SU-DHL-6 (cell line): ENCODE data around the gene AP1G2.

ENCODE experiments used
- H2AFZ ChIP-seq: fragments of 200-600 bp; sonication (generic); 2 replicates; pipeline ENCODE4 v1.6.1; 2014; ENCODE audit warnings: low read depth, mild to moderate bottlenecking, moderate library complexity, mixed read lengths, antibody characterized with exemption, low read length; ENCODE audit not compliant: severe bottlenecking
- H3F3A ChIP-seq: fragments of 200-600 bp; shearing (Covaris generic); 2 replicates; pipeline ENCODE4 v1.6.0; 2016; ENCODE audit warnings: antibody characterized with exemption, mild to moderate bottlenecking; ENCODE audit not compliant: insufficient read depth
- H3K27ac ChIP-seq: fragments of 200-600 bp; sonication (generic); 2 replicates; pipeline ENCODE4 v1.5.1; 2016; ENCODE audit warnings: low read depth, mild to moderate bottlenecking, low read length, moderate library complexity, mixed read lengths
- H3K27me3 ChIP-seq: fragments of 200-600 bp; sonication (generic), shearing (Covaris generic); 2 replicates; pipeline ENCODE4 v1.6.0; 2014; ENCODE audit warnings: mild to moderate bottlenecking, low read length
- H3K36me3 ChIP-seq: fragments of 200-600 bp; sonication (generic); 2 replicates; pipeline ENCODE4 v1.6.1; 2014; ENCODE audit warnings: mild to moderate bottlenecking, low read length, mixed read lengths
- H3K4me2 ChIP-seq: fragments of 300-600, 200-600 bp; shearing (Covaris generic), sonication (generic); 2 replicates; pipeline ENCODE4 v1.6.0; 2014; ENCODE audit warnings: low read length, low read depth, mild to moderate bottlenecking; ENCODE audit not compliant: poor library complexity, severe bottlenecking
- H3K4me3 ChIP-seq: fragments of 200-600 bp; sonication (generic); 2 replicates; pipeline ENCODE4 v1.5.1; 2014; ENCODE audit warnings: antibody characterized with exemption, low read length, mild to moderate bottlenecking, mixed read lengths; ENCODE audit not compliant: insufficient read depth, poor library complexity, severe bottlenecking
- H3K79me2 ChIP-seq: fragments of 200-600 bp; sonication (generic); 2 replicates; pipeline ENCODE4 v1.6.1; 2014; ENCODE audit warnings: mild to moderate bottlenecking, low read length, moderate library complexity; ENCODE audit not compliant: insufficient read depth
- H3K9ac ChIP-seq: fragments of 200-600 bp; sonication (generic); 2 replicates; pipeline ENCODE4 v1.7.0; 2014; ENCODE audit warnings: mild to moderate bottlenecking, low read length
- H3K9me2 ChIP-seq: fragments of 200-600 bp; sonication (generic); replicated peaks from 2 replicates; pipeline ENCODE4 v1.6.1; 2014; ENCODE audit warnings: low read length; ENCODE audit not compliant: insufficient read depth
- H3K9me3 ChIP-seq: fragments of 200-600 bp; sonication (generic); 2 replicates; pipeline ENCODE4 v1.6.1; 2014; ENCODE audit warnings: low read length, mixed read lengths; ENCODE audit not compliant: insufficient read depth
- H4K20me1 ChIP-seq: fragments of 200-600 bp; sonication (generic); 2 replicates; pipeline ENCODE4 v1.6.1; 2014; ENCODE audit warnings: low read depth, mild to moderate bottlenecking, antibody characterized with exemption, low read length, moderate library complexity, mixed read lengths
- EZH2phosphoT487 ChIP-seq: fragments of 200-600 bp; sonication (generic), shearing (Covaris generic); conservative IDR thresholded peaks from 2 replicates; pipeline ENCODE4 v1.6.1; 2018; ENCODE audit warnings: mild to moderate bottlenecking, antibody characterized with exemption, low read length, moderate library complexity, mixed read lengths
- TF ChIP-seq, protein P1 (sequence below): fragments of 200-600 bp; sonication (generic); IDR thresholded peaks from one replicate; pipeline ENCODE4 v1.5.1; 2017; ENCODE audit warnings: antibody characterized with exemption, mild to moderate bottlenecking, low read length, moderate library complexity; ENCODE audit not compliant: insufficient read depth, poor library complexity, severe bottlenecking

AP1G2 gene

DNA sequence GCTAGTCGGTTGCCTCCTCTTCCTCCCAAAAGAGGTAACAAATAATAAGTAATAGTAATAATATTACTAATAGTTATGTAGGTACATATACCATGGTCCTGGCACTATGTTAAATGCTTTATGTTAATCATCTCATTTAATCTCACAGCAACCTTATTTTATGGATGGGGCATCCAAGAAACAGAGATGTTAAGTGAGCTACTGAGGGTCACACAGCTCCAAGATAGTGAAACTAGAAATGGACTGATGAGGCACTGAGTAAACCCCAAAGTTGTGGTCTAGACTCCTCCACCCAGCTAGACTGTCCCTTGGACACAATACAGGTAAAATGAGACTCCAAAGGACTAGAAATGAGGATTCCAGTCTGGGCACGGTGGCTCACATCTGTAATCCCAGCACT lies 31.1 kb downstream of the AP1G2 start:
- H3K9me2 ChIP-seq = no peaks in the 10 kb centered on the region
- no peak for TF ChIP-seq EZH2phosphoT487
- TF ChIP-seq, protein P1, sequence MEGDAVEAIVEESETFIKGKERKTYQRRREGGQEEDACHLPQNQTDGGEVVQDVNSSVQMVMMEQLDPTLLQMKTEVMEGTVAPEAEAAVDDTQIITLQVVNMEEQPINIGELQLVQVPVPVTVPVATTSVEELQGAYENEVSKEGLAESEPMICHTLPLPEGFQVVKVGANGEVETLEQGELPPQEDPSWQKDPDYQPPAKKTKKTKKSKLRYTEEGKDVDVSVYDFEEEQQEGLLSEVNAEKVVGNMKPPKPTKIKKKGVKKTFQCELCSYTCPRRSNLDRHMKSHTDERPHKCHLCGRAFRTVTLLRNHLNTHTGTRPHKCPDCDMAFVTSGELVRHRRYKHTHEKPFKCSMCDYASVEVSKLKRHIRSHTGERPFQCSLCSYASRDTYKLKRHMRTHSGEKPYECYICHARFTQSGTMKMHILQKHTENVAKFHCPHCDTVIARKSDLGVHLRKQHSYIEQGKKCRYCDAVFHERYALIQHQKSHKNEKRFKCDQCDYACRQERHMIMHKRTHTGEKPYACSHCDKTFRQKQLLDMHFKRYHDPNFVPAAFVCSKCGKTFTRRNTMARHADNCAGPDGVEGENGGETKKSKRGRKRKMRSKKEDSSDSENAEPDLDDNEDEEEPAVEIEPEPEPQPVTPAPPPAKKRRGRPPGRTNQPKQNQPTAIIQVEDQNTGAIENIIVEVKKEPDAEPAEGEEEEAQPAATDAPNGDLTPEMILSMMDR = no peak
- no peak overlapping the region for H3K27ac ChIP-seq
- no peaks in the 10 kb centered on the region for H3K9me3 ChIP-seq
- no peaks in the 10 kb centered on the region for H3K36me3 ChIP-seq
- H3K4me2 ChIP-seq = no peak overlapping the region
- H4K20me1 ChIP-seq = no peaks in the 10 kb centered on the region
- H3K9ac ChIP-seq = no peak overlapping the region
- H2AFZ ChIP-seq = no peak overlapping the region
- no peaks in the 10 kb centered on the region for H3F3A ChIP-seq
- no peaks in the 10 kb centered on the region for H3K27me3 ChIP-seq
- H3K4me3 ChIP-seq = no peak overlapping the region
- no peaks in the 10 kb centered on the region for H3K79me2 ChIP-seq

DNA sequence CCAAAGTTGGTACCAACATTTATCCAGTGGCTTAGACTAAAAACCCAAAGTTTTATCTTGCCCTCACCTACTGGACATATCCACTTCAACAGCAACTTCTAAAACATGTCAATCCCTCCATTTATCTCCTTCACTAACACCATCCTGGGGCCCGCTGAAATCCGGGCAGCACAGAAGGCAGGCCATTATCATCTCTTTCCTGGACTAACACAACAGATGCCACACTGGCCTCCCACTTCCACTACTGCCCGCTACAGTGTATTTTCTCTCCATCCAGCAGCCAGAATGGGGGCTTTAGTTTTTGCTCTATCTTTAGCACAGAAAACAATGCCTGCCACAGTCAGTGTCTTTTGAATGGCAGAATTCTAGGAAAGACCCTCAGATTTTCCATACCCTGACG lies 31.6 kb downstream of the AP1G2 start:
- no peaks in the 10 kb centered on the region for H3K9me3 ChIP-seq
- no peak overlapping the region for H3K4me3 ChIP-seq
- H3K79me2 ChIP-seq = no peaks in the 10 kb centered on the region
- H4K20me1 ChIP-seq = no peaks in the 10 kb centered on the region
- H3K9me2 ChIP-seq = no peaks in the 10 kb centered on the region
- no peaks in the 10 kb centered on the region for H3F3A ChIP-seq
- H2AFZ ChIP-seq = no peak overlapping the region
- no peak overlapping the region for H3K9ac ChIP-seq
- no peaks in the 10 kb centered on the region for H3K27me3 ChIP-seq
- TF ChIP-seq EZH2phosphoT487 = no peak
- TF ChIP-seq, protein P1 = no peak
- H3K36me3 ChIP-seq = no peaks in the 10 kb centered on the region
- H3K4me2 ChIP-seq = no peak overlapping the region
- H3K27ac ChIP-seq = no peak overlapping the region

DNA sequence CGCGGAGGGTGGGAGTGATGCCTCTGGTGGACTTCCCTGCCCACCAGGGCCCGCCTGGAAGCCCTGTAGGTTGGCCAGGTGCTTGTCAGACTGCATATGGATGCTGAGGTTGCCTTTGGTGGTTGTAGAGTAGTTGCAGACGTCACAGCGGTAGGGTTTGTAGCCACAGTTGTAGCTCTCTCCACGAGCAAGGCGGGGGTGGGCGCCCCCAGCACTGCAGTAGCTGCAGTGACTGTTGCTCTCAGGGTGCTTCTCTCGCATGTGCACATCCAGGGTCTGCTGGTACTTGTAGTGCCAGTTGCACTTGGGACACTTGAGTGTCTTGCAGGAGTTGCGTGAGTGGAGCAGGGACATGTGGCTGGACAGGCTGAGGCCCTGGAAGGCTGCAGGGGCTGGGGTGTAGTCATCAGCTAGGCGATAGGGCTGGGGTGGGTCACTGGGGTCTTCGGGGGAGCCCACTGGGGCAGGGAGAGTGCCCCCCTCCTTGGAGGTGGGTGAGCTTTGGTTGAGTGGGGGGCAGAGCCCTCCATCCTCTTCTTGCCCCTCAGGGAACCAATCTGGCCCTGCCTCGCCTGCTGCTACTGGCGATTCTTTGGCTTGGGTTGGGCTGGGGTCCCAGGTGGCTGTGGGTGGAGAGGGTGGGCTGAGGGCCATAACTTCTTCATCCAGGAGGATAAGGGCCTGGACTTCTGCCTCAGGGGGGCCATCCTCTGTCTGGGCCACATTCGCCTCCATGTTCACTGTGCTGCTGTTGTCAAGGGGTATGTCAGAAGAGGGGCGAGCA lies 33.7 kb downstream of the AP1G2 start:
- no peaks in the 10 kb centered on the region for H3K27me3 ChIP-seq
- no peaks in the 10 kb centered on the region for H3F3A ChIP-seq
- H3K9me3 ChIP-seq = no peaks in the 10 kb centered on the region
- no peaks in the 10 kb centered on the region for H3K9me2 ChIP-seq
- no peak for TF ChIP-seq EZH2phosphoT487
- TF ChIP-seq, protein P1 = no peak
- H2AFZ ChIP-seq = no peak overlapping the region
- no peak overlapping the region for H3K9ac ChIP-seq
- H3K27ac ChIP-seq = no peak overlapping the region
- H3K4me2 ChIP-seq = no peak overlapping the region
- no peaks in the 10 kb centered on the region for H3K79me2 ChIP-seq
- H4K20me1 ChIP-seq = no peaks in the 10 kb centered on the region
- H3K36me3 ChIP-seq = no peaks in the 10 kb centered on the region
- no peak overlapping the region for H3K4me3 ChIP-seq
